NCI-H2107 treated with DMSO at 0.1 percent for 48 hours (cell line): ENCODE measurements around the gene DIAPH2.
A peak's percentile ranks its signal among the peaks of the same experiment; 100 is the strongest.

Source experiments
- DNase-seq: peaks from one replicate; lab custom pipeline; 2025; ENCODE audit not compliant: unreplicated experiment; lab: John Stamatoyannopoulos, UW

DIAPH2 gene

GRCh38 chrX:97155816-97156215, 471.2 kb downstream of the DIAPH2 start:
- DNase-seq = no peak

GRCh38 chrX:97158269-97158668, 473.6 kb downstream of the DIAPH2 start:
- peak; percentile 18 for DNase-seq

GRCh38 chrX:97159916-97160800, 475.5 kb downstream of the DIAPH2 start:
- DNase-seq = no peak

DNA sequence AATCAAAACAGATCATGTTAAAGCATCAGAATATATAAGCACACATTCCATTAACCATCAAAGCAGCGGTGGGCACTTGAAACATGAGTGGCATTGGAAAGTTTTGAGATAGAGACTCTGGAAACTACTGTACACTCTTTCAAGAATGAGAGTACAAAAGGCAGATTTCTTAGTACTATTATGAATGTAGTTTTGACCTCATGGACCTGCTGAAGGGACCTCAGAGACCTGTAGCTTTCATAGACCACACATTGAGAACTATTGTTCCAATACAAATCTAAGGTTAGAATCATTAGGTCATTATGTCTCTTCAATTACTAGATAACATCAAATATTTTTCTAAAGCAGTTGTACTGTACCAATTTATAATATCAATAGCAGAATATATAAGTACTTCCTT, 482.7 kb downstream of the DIAPH2 start:
- DNase-seq = no peak

- no peak for DNase-seq
These were observed 484.0 kb downstream of the DIAPH2 start for GRCh38 chrX:97168646-97169045.

- DNase-seq = no peak
These were observed 490.5 kb downstream of the DIAPH2 start for GRCh38 chrX:97175147-97175546.

DNA sequence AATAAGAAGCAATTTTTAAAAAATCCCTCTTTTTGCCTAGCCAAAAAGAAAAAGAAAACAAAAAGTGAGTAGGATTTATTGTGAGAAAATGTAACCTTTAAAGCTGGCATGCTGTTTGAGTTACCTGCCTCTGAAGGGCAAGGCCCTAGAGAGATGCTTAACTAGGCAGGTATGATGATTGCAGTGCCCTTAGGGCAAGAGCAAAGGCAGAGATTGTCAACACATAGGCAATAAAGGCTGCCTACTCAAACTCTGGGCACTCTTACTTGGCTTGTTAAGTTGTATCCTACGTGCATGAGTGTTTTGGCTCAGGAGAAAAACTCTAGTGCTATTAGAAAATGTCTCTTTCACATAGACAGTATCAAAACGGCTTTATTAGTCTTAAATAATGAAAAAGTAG, 505.0 kb downstream of the DIAPH2 start:
- no peak for DNase-seq

GRCh38 chrX:97199501-97199900, 514.9 kb downstream of the DIAPH2 start:
- DNase-seq = no peak

DNA sequence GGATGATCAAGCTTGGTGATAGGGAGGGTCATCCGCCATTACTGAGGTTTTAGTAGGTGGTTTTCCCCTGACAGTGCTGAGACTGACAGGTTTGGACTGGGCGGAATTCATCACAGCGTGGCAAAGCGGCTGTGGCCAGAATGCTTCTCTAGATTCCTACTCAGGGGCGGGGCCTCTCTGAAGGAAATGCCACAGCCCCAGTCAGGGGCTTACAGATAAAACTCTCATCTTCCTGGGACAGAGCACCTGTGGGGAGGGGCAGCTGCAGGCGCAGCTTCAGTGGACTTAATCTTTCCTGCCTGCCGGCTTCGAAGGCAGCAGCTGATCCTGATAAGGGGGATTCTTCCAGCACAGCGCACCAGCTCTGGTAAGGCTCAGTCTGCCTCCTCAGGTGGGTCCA, 515.8 kb downstream of the DIAPH2 start:
- no peak for DNase-seq

- no peak for DNase-seq
These were observed 525.9 kb downstream of the DIAPH2 start for GRCh38 chrX:97210501-97210900.

DNA sequence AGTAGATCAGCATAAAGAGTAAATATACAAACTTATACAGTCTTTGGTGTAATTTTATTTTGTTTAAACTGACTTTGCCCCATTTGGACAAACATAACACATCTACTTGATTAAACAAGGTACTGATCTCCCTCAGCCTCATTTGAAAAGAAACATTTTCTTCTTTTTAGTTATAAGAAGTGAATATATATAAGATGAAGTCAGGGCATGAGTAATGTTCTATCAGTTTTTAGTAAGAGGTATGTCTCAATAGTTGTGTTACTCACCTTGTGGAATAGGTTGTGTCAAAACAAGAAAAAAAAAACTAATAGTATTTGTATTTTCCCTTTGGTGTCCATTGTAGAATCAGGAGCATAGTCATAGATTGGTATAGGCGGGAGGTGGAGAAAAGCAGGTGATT, 526.4 kb downstream of the DIAPH2 start:
- no peak for DNase-seq

DNA sequence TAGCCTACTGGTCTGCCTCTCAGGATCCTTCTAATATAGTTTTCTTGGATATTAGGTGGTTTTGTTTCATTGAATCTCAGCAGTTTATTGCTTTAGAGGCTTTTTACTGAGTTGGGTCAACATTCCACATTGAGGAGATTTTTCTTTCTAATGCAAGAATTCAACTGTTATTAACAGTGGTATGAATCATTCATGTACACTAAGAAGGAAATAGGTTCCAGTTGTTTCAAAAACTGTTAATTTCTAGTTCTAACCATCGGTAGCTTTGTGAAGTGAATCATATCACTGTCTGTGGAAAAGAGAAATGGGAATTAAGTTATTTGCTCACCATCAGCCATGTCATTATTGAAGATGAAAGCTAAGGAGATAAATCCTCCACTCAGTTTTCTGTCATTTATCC, 530.5 kb downstream of the DIAPH2 start:
- DNase-seq = no peak

DNA sequence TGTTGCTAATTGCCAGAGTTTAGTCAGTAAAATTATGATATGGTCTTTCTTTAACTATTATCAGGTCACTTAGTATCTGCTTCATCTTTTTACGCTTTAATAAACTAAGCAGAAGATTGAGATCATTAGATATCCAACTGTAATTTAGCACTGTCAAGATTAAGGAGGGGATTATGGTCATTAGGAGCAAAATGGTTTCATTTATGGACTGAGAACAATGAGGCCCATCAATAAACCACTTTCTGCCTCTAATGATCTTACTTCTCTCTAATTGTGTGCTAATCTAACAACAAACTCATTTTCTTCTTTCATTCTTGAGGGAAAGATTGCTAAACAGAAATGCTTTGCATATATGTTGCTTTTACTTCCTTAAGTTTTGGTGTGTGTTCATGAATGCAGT, 539.5 kb downstream of the DIAPH2 start:
- no peak for DNase-seq

GRCh38 chrX:97229318-97229717, 544.7 kb downstream of the DIAPH2 start:
- peak; percentile 57 for DNase-seq

- no peak for DNase-seq
These were observed 546.3 kb downstream of the DIAPH2 start for GRCh38 chrX:97230948-97231347.

GRCh38 chrX:97234471-97235081, 549.9 kb downstream of the DIAPH2 start:
- DNase-seq = no peak

- no peak for DNase-seq
These were observed 554.0 kb downstream of the DIAPH2 start for GRCh38 chrX:97238632-97239031.

DNA sequence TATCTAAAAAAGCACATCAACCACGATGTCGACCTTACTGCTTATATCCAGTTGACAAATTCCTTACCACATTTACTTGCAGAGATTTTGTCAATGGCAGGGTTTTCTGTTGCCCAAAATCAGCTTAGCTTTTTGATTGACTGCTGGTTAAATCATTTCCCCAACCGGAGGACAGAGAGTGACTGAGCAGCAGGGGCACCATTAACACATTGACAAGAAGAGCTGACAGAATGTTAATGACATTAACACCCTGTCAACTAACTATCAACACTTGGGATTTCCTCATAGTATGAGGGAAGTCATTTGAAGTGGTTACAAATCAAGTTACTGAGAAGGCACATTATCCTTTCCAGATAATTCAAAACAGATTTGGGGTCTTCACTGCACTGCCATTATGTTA, 567.5 kb downstream of the DIAPH2 start:
- DNase-seq = no peak

DNA sequence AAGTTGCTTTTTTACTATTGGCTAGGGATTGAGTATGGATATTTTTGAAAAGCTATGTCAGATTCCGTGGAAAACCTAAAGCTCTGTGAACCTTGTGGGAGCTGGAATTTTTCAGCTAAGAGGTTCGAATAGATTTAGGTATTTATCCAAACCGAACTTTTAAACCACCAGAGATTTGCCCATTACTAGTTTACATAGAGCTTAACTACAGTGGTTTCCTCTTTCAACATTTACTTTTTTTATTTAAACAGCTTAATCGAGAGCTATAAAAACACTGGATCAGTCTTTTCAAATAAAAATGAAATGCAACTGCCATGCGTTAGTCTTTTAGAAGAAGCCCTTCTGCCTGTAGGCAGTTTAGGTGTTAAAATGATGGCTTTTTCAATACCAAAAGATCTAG, 576.0 kb downstream of the DIAPH2 start:
- no peak for DNase-seq

DNA sequence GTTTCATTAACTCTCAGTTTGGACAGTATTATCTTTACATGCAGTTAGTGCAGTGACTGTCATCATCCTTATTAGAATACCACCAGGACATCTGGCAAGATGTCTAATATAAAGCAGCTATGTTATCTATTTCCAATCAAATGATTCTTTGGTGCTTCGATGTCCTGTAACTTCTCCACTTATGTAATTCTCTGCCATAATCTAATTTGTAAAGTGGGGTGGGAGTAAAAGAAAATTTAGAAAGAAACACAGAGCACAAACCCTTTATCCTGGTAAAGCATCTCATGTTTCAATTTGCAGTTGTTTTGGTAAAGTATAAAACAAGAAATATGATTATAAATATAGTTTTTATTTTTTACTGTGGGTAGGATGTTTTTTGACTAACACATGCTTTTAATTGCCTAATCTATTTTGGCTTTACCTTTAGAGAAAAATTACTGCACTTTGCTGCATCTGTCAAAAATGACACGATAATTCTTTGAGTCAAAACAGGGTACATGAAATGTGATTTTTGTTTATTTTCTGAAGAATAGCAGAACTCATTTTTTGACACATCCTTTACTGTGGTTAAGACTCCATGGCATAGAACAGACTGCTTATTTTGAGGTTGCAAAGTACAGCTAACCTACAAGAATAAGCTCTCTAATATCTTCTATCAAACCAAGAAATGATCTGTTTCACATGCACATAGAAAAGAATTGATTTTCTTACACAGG, 581.9 kb downstream of the DIAPH2 start:
- no peak for DNase-seq

GRCh38 chrX:97267396-97268181, 582.9 kb downstream of the DIAPH2 start:
- DNase-seq = no peak
